ENCODE results near the gene MAP2K2. TPM values are rescaled to one million over a fixed set of nuclear protein-coding genes. Genes with fewer than 3 reads are reported as not detected.

The MAP2K2 gene
- total RNA-seq, 4 donors from 2014 or later = 47.4 to 65.2 (median 61.4) TPM

- TF ChIP-seq CTCF (IDR thresholded peaks at IDR 0.05) = no peak
- ATAC-seq (ENCODE audit: low FRiP score) = no peak
- no peak for DNase-seq (ENCODE audit: low spot score)
Observed at GRCh38 chr19:4068047-4068966, 55.6 kb downstream of the MAP2K2 start.

- ATAC-seq (ENCODE audit: low FRiP score) (no peak), DNase-seq (ENCODE audit: low spot score) (no peak)
- TF ChIP-seq CTCF (IDR thresholded peaks at IDR 0.05) = no peak
Observed at GRCh38 chr19:4067396-4068046, 56.4 kb downstream of the MAP2K2 start.

- ATAC-seq (ENCODE audit: low FRiP score) (peak; percentile 17), DNase-seq (ENCODE audit: low spot score) (peak; percentile 65)
- TF ChIP-seq CTCF (IDR thresholded peaks at IDR 0.05) = no peak
Observed at GRCh38 chr19:4066682-4067395, 57.1 kb downstream of the MAP2K2 start, which contains the start of gene ZBTB7A. TSS of gene ZBTB7A (minus strand) at chr19:4066899. CDS start at chr19:4055232, 11,667 bp downstream.

- ATAC-seq (ENCODE audit: low FRiP score) = no peak
- no peak for TF ChIP-seq CTCF (IDR thresholded peaks at IDR 0.05)
- DNase-seq (ENCODE audit: low spot score) = no peak
Observed at GRCh38 chr19:4066176-4066606, 57.7 kb downstream of the MAP2K2 start.

GRCh38 chr19:4065430-4066175 is 58.3 kb downstream of the MAP2K2 start:
- no peak for TF ChIP-seq CTCF (IDR thresholded peaks at IDR 0.05)
- DNase-seq (ENCODE audit: low spot score) = peak; percentile 65
- peak; percentile 88 for ATAC-seq (ENCODE audit: low FRiP score)

GRCh38 chr19:4064496-4065260 is 59.2 kb downstream of the MAP2K2 start:
- ATAC-seq (ENCODE audit: low FRiP score) (peak; percentile 1), DNase-seq (ENCODE audit: low spot score) (no peak)
- TF ChIP-seq CTCF (IDR thresholded peaks at IDR 0.05) = no peak

Data from omental fat pad (tissue), 4 donors.